Thoracic aorta (tissue), 2 donors: ENCODE results near the gene LDLRAD2. TPM values are rescaled to one million over a fixed set of nuclear protein-coding genes. Genes with fewer than 3 reads are reported as not detected.

Experiments used
- ATAC-seq: fragments of 150-250 bp; one replicate; pipeline ENCODE4 v1.8.0; 2017; ENCODE audit warnings: low read depth; ENCODE audit not compliant: insufficient number of reproducible peaks, low FRiP score
- DNase-seq: peaks from one replicate; pipeline ENCODE4 v3.0.0-alpha.2; 2020; ENCODE audit warnings: low spot score
- H3K27ac ChIP-seq, 2 donors: fragments of 200-600 bp; sonication (generic); 1 replicate in 1 of 2; 2 replicates in 1 of 2; pipeline ENCODE4 v1.5.1; 2016; ENCODE audit warnings: mild to moderate bottlenecking in 2 of 2, moderate library complexity in 2 of 2
- H3K27me3 ChIP-seq: fragments of 200-600 bp; sonication (generic); replicated peaks from 2 replicates; pipeline ENCODE4 v1.6.0; 2016; ENCODE audit warnings: mild to moderate bottlenecking; ENCODE audit not compliant: insufficient read depth
- H3K36me3 ChIP-seq: fragments of 200-600 bp; sonication (generic); one replicate; pipeline ENCODE4 v1.5.1; 2016
- H3K4me1 ChIP-seq, 2 donors: fragments of 200-600 bp; sonication (generic); 1 replicate in 1 of 2; 2 replicates in 1 of 2; pipeline versions ENCODE4 v1.5.1 to v1.6.0; 2016; ENCODE audit warnings: low read depth in 2 of 2, mild to moderate bottlenecking in 1 of 2; ENCODE audit not compliant: control insufficient read depth in 1 of 2
- H3K4me3 ChIP-seq: fragments of 200-600 bp; sonication (generic); 2 replicates; pipeline ENCODE4 v1.5.1; 2016; ENCODE audit warnings: mild to moderate bottlenecking
- H3K9me3 ChIP-seq: fragments of 200-600 bp; sonication (generic); 2 replicates; pipeline ENCODE4 v1.5.1; 2016
- total RNA-seq, 2 donors: library from RNA; depleted of rRNA; stranded (reverse); fragments of >200 nt; gene quantifications; one replicate each; pipeline versions ENCODE4 v1.1.0 to v1.2.3, GENCODE V29; 2016
- TF ChIP-seq, protein P1 (sequence below): fragments of 200-600 bp; sonication (generic); IDR thresholded peaks from one replicate; pipeline ENCODE4 v1.5.1; 2019; ENCODE audit warnings: antibody characterized with exemption

The LDLRAD2 gene
- total RNA-seq, 2 donors from 2014 or later = 0.27 TPM; not detected in 1

DNA sequence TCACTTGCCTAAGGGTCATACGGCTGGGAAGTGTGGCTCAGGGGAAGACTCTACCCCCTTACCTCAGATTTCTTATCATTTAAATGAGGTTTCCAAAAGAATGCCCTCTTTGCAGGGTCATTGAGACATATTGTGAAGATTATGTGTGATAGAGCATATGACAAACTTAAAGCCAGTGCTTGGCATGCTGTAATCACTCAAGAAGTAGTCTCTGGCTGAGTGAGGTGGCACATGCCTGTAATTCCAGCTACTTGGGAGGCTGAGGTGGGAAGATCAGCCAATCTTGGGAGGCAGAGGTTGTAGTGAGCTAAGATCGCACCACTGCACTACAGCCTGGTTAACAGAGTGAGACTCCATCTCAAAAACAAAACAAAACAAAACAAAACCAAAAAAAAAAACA, 7.5 kb upstream of the LDLRAD2 start:
- TF ChIP-seq, protein P1, sequence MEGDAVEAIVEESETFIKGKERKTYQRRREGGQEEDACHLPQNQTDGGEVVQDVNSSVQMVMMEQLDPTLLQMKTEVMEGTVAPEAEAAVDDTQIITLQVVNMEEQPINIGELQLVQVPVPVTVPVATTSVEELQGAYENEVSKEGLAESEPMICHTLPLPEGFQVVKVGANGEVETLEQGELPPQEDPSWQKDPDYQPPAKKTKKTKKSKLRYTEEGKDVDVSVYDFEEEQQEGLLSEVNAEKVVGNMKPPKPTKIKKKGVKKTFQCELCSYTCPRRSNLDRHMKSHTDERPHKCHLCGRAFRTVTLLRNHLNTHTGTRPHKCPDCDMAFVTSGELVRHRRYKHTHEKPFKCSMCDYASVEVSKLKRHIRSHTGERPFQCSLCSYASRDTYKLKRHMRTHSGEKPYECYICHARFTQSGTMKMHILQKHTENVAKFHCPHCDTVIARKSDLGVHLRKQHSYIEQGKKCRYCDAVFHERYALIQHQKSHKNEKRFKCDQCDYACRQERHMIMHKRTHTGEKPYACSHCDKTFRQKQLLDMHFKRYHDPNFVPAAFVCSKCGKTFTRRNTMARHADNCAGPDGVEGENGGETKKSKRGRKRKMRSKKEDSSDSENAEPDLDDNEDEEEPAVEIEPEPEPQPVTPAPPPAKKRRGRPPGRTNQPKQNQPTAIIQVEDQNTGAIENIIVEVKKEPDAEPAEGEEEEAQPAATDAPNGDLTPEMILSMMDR = no peak
- Histone ChIP-seq H3K9me3 (no peaks in the 10 kb centered on the region), H3K36me3 (no peaks in the 10 kb centered on the region), H3K27ac (no peak overlapping the region), H3K4me3 (no peak overlapping the region), H3K27me3 (no peaks in the 10 kb centered on the region), H3K4me1 (no peaks in the 10 kb centered on the region)
- DNase-seq (no peak), ATAC-seq (no peak)

DNA sequence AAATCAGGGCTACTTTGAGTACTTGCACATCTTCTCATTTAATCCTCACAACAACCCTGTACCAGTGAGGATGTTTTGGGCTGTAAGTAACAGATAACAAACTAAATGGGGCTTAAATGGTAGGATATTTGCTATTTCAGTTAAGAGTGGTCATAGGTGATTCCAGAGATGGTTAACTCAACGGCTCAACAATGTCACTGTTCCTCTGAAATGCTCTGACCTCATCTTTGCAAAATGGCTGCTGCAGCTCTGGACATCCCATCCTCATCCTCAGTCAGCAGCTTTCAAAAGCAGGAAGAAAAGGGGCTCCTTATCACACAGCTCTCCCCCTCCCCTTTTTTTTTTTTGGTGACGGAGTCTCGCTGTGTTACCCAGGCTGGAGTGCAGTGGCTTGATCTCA, 1.5 kb downstream of the LDLRAD2 start:
- no peak for ATAC-seq

DNA sequence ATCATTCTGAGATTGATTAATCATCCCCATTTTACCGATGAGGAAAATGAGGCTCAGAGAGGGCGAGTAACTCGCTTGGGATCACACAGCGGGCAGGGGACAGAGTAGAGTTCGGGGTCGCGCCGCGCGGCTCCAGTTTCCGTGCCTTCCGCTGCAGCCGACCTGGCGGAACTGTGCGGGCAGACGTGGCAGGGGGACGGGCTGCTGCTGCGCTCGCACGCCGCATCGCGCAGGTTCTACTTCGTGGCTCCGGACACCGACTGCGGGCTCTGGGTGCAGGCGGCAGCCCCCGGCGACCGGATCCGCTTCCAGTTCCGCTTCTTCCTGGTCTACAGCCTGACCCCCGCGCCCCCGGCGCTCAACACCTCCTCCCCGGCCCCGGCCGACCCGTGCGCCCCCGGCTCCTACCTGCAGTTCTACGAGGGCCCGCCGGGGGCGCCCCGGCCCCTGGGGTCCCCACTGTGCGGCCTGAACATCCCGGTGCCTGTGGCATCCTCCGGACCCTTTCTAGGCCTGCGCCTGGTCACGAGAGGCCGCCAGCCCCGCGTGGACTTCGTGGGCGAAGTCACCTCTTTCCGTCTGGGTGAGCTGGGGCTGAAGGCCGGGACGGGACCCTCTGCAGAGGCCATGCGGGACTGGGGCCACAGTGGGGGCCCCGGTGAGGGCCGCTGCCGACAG, 2.3 kb downstream of the LDLRAD2 start:
- DNase-seq (no peak), ATAC-seq (no peak)
- no peaks in the 10 kb centered on the region for H3K27me3 ChIP-seq
- TF ChIP-seq, protein P1 = peak; percentile 59
- peak overlapping the region; percentile 58 for H3K4me3 ChIP-seq
- no peak overlapping the region for H3K27ac ChIP-seq
- no peaks in the 10 kb centered on the region for H3K9me3 ChIP-seq
- peaks cover 2% of the 10 kb centered on the region for H3K36me3 ChIP-seq
- peaks cover 0 to 8% of the 10 kb centered on the region in 2 donors for H3K4me1 ChIP-seq

More for the DNA sequence above, 1.5 kb downstream of the LDLRAD2 start:
- no peak overlapping the region for H3K4me3 ChIP-seq
- H3K27ac ChIP-seq = no peak overlapping the region
- H3K4me1 ChIP-seq = peaks cover 0 to 8% of the 10 kb centered on the region in 2 donors
- H3K36me3 ChIP-seq = no peaks in the 10 kb centered on the region
- no peaks in the 10 kb centered on the region for H3K27me3 ChIP-seq
- TF ChIP-seq, protein P1 = no peak
- DNase-seq = no peak
- H3K9me3 ChIP-seq = no peaks in the 10 kb centered on the region

DNA sequence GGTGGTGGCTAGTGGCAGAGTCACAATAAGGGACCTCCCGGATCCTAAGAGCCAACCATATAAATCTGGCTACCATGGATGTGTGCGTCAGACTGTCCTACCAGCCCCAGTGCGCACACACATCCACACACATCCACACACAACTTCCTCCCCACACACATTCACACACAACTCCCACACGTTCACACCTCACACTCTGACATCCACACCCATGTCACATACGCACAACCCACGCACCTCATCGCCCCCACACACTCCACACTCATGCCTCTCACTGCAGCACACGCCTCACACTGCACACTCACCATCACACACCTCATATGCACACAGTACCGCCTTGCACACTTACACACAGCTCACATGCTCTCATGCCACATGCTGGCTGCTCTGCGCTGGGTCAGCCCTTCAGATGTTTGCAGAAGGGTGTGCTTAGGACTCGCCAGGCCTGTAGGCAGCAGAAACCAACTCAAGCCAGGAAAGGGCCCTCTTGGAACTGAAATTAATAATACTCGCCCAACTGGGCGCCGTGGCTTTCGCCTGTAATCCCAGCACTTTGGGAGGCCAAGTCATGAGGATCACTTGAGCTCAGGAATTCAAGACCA, 3.0 kb downstream of the LDLRAD2 start:
- DNase-seq (no peak), ATAC-seq (no peak)
- TF ChIP-seq, protein P1 = no peak
- Histone ChIP-seq H3K27me3 (no peaks in the 10 kb centered on the region), H3K4me3 (no peak overlapping the region), H3K36me3 (peaks cover 2% of the 10 kb centered on the region), H3K27ac (no peak overlapping the region), H3K9me3 (no peaks in the 10 kb centered on the region), H3K4me1 (peaks cover 0 to 8% of the 10 kb centered on the region in 2 donors)

DNA sequence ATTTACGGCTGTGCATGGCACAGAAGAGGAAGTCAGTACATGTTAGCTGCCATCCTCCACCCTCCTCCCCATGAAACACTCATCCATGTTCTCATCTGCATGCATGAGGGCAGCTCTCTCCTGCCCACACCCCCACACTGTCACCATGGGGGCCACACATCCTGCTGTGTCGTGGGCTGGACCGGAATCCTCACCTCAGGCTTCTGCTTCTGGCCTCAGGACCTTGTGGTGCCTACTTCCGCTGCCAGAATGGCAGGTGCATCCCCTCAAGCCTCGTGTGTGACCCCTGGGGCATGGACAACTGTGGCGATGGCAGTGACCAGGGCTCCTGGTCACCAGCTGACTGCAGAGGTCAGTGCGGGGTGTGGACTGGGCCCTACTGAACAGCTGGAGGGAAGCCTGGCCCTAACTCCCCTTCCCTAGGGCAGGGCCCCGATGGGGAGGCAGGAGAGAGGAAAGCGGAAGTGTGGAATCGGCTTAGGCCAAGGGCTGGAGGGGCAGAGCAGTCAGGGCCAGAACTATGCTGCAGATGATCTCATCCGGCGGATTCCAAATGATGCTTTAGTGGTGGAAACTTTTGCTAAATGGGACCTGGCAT, 3.8 kb downstream of the LDLRAD2 start:
- Histone ChIP-seq H3K9me3 (no peaks in the 10 kb centered on the region), H3K27me3 (no peaks in the 10 kb centered on the region), H3K36me3 (peaks cover 2% of the 10 kb centered on the region), H3K27ac (no peak overlapping the region), H3K4me1 (peaks cover 0 to 8% of the 10 kb centered on the region in 2 donors), H3K4me3 (no peak overlapping the region)
- DNase-seq = no peak
- TF ChIP-seq, protein P1 = no peak
- no peak for ATAC-seq
